Tibial nerve (tissue), 4 donors: Measurements from ENCODE around the gene ATP6V0B. TPM values are rescaled to one million over a fixed set of nuclear protein-coding genes. Genes with fewer than 3 reads are reported as not detected.

Experiments
- DNase-seq, 2 donors: peaks; one replicate each; pipeline ENCODE4 v3.0.0-alpha.2; 2019; ENCODE audit warnings: low spot score in 2 of 2
- H3K27ac ChIP-seq, 4 donors: fragments of 200-600 bp; sonication (generic) in 3 of 4; one replicate each; pipeline ENCODE4 v1.5.1; 2017 to 2019; ENCODE audit warnings: mild to moderate bottlenecking in 1 of 4
- H3K27me3 ChIP-seq, 2 donors: fragments of 200-600 bp; sonication (generic) in 1 of 2; one replicate each; pipeline versions ENCODE4 v1.5.1 to v1.6.0; 2017 to 2019
- H3K36me3 ChIP-seq, 3 donors: fragments of 200-600 bp; sonication (generic); one replicate each; pipeline ENCODE4 v1.5.1; 2018 to 2019
- H3K4me1 ChIP-seq, 4 donors: fragments of 200-600 bp; sonication (generic) in 3 of 4; one replicate each; pipeline ENCODE4 v1.5.1; 2017 to 2019
- H3K4me3 ChIP-seq, 4 donors: fragments of 200-600 bp; sonication (generic) in 3 of 4; one replicate each; pipeline ENCODE4 v1.5.1; 2017 to 2019; ENCODE audit warnings: mild to moderate bottlenecking in 1 of 4, moderate library complexity in 1 of 4
- H3K9me3 ChIP-seq, 4 donors: fragments of 200-600 bp; sonication (generic) in 3 of 4; one replicate each; pipeline ENCODE4 v1.5.1; 2017 to 2019
- EP300 ChIP-seq, 2 donors: sonication (generic); formaldehyde crosslinking; IDR thresholded peaks; one replicate each; pipeline ENCODE4 v1.6.1; 2017; ENCODE audit warnings: antibody characterized with exemption in 2 of 2, mild to moderate bottlenecking in 1 of 2
- POLR2A ChIP-seq, 2 donors: fragments of 450-650 bp; IDR thresholded peaks; one replicate each; pipeline ENCODE4 v1.6.1; 2017; ENCODE audit warnings: antibody characterized with exemption in 2 of 2, mild to moderate bottlenecking in 2 of 2, moderate library complexity in 2 of 2
- WGBS, 2 donors: methylation state at CpG; one replicate each; pipeline ENCODE4 v1.1.5; 2018; 5-methylcytosine and 5-hydroxymethylcytosine counted together
- total RNA-seq, 4 donors: library from RNA; depleted of rRNA; stranded (reverse); fragments of >200 nt; gene quantifications; one replicate each; pipeline ENCODE4 v1.1.0, GENCODE V29; 2016
- TF ChIP-seq, protein P1 (sequence below), 5 experiments: fragments of 200-600 bp in 3 of 5; fragments of 450-650 bp in 2 of 5; sonication (generic) in 3 of 5; IDR thresholded peaks; one replicate each; pipeline ENCODE4 v1.5.1; 2016 to 2019; ENCODE audit warnings: antibody characterized with exemption in 5 of 5, mild to moderate bottlenecking in 3 of 5, moderate library complexity in 2 of 5

ATP6V0B gene
- total RNA-seq, 4 donors from 2014 or later: 101 to 132 (median 113) TPM

- peak overlapping the region in 1 of 4 donors; percentile 18 for H3K27ac ChIP-seq
- H3K36me3 ChIP-seq: peaks cover 0 to 93% (median under 1%) of the 10 kb centered on the region in 3 donors
- no peaks in the 10 kb centered on the region for H3K27me3 ChIP-seq
- 88 to 96% methylated on average over 2 to 3 of the region's 3 CpGs for WGBS, 2 donors
- H3K4me3 ChIP-seq: no peak overlapping the region
- TF ChIP-seq, protein P1, sequence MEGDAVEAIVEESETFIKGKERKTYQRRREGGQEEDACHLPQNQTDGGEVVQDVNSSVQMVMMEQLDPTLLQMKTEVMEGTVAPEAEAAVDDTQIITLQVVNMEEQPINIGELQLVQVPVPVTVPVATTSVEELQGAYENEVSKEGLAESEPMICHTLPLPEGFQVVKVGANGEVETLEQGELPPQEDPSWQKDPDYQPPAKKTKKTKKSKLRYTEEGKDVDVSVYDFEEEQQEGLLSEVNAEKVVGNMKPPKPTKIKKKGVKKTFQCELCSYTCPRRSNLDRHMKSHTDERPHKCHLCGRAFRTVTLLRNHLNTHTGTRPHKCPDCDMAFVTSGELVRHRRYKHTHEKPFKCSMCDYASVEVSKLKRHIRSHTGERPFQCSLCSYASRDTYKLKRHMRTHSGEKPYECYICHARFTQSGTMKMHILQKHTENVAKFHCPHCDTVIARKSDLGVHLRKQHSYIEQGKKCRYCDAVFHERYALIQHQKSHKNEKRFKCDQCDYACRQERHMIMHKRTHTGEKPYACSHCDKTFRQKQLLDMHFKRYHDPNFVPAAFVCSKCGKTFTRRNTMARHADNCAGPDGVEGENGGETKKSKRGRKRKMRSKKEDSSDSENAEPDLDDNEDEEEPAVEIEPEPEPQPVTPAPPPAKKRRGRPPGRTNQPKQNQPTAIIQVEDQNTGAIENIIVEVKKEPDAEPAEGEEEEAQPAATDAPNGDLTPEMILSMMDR (IDR thresholded peaks at IDR 0.05): no peak
- no peak for TF ChIP-seq EP300 (IDR thresholded peaks at IDR 0.05)
- DNase-seq: no peak
- H3K9me3 ChIP-seq: no peaks in the 10 kb centered on the region
- H3K4me1 ChIP-seq: peaks cover 0 to 7% (median 0%) of the 10 kb centered on the region in 4 donors
These were observed 11.8 kb upstream of the ATP6V0B start for GRCh38 chr1:43963006-43963405.

DNA sequence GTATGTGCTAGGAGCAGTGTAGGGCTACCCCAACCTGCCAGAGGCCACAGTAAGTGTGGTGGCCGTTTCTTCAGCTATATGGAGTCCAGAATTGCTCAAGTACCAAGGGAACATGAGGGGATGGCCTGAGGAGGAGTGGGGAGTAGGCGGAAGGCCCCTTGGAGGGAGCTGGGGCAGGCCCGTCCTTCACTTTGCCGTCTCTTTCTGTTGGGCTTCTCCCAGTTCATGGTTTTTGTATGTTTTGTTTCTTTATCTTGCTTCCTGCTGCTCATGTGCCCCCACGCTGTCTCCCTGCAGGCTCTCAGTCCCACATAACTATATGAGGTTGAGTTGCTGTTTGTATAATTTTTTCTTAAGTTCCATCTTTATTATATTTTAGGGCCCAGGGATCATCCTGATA is 10.9 kb upstream of the ATP6V0B start:
- no peak for TF ChIP-seq EP300 (IDR thresholded peaks at IDR 0.05)
- TF ChIP-seq POLR2A (IDR thresholded peaks at IDR 0.05): no peak
- TF ChIP-seq, protein P1 (IDR thresholded peaks at IDR 0.05): no peak
- Histone ChIP-seq H3K4me1 (no peaks in the 10 kb centered on the region), H3K27ac (no peak overlapping the region), H3K4me3 (no peak overlapping the region), H3K9me3 (no peaks in the 10 kb centered on the region), H3K36me3 (peaks cover 0 to 84% (median 0%) of the 10 kb centered on the region in 3 donors), H3K27me3 (no peaks in the 10 kb centered on the region)
- DNase-seq: no peak
- WGBS, 2 donors: 67 to 73% methylated on average over 5 of the region's 5 CpGs

DNA sequence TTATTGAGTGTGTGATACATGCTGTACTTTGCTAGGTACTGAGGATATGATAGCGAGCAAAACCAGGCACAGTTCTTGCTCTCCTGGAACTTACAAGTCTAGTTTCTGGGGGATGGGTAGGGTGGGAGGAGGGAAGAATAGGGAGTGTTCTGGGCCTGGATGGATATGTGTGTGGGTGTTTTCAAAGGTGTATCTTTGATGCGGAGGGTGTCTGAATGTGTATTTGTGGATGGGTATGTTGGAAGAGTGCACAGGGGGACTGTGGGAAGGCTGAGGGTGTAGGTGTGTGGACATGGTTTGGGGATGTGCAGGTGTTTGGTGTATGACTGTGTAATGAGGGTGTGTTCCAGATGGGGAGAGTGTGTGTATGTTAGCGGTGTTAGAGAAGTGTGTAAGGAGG is 9.4 kb upstream of the ATP6V0B start:
- WGBS, 2 donors: 94 to 97% methylated on average over 3 of the region's 3 CpGs
- Histone ChIP-seq H3K27me3 (no peaks in the 10 kb centered on the region), H3K4me1 (peaks cover 0 to 8% (median 1%) of the 10 kb centered on the region in 4 donors), H3K27ac (no peak overlapping the region), H3K36me3 (peaks cover 0 to 70% (median 0%) of the 10 kb centered on the region in 3 donors), H3K4me3 (no peak overlapping the region), H3K9me3 (no peaks in the 10 kb centered on the region)
- no peak for DNase-seq
- TF ChIP-seq, protein P1 (IDR thresholded peaks at IDR 0.05): no peak
- TF ChIP-seq POLR2A (IDR thresholded peaks at IDR 0.05): no peak
- no peak for TF ChIP-seq EP300 (IDR thresholded peaks at IDR 0.05)

GRCh38 chr1:43968348-43968948 is 6.3 kb upstream of the ATP6V0B start:
- H3K4me1 ChIP-seq: peaks cover 3 to 23% (median 8%) of the 10 kb centered on the region in 4 donors
- peaks cover 0 to 59% (median 0%) of the 10 kb centered on the region in 3 donors for H3K36me3 ChIP-seq
- TF ChIP-seq EP300 (IDR thresholded peaks at IDR 0.05): no peak
- TF ChIP-seq POLR2A (IDR thresholded peaks at IDR 0.05): no peak
- TF ChIP-seq, protein P1 (IDR thresholded peaks at IDR 0.05): no peak
- H3K27ac ChIP-seq: no peak overlapping the region
- H3K27me3 ChIP-seq: no peaks in the 10 kb centered on the region
- DNase-seq: no peak
- no peak overlapping the region for H3K4me3 ChIP-seq
- H3K9me3 ChIP-seq: no peaks in the 10 kb centered on the region
- WGBS, 2 donors: 86% methylated on average over 6 of the region's 6 CpGs

DNA sequence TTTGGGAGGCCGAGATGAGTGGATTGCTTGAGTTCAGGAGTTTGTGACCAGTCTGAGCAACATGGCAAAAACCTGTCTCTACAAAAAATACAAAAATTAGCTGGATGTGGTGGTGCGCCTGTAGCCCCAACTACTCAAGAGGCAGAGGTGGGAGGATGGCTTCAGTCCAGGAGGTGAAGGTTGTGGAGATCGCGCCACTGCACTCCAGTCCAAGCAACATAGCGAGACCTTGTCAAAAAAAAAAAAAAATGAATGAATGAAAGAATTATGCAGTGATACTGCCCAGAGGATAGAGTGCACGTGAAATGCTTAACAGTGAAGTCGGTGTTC is 5.4 kb upstream of the ATP6V0B start:
- peak overlapping the region in 3 of 4 donors; percentile 71 to 88 (median 88) for H3K4me3 ChIP-seq
- peaks cover 0 to 50% (median 0%) of the 10 kb centered on the region in 3 donors for H3K36me3 ChIP-seq
- WGBS, 2 donors: 56 to 59% methylated on average over 7 of the region's 7 CpGs

More for the DNA sequence above, 5.4 kb upstream of the ATP6V0B start:
- TF ChIP-seq, protein P1 (IDR thresholded peaks at IDR 0.05): no peak
- TF ChIP-seq EP300 (IDR thresholded peaks at IDR 0.05) (no peak), POLR2A (IDR thresholded peaks at IDR 0.05) (no peak)
- no peak for DNase-seq
- Histone ChIP-seq H3K27ac (no peak overlapping the region), H3K9me3 (no peaks in the 10 kb centered on the region), H3K4me1 (peaks cover 3 to 29% (median 10%) of the 10 kb centered on the region in 4 donors), H3K27me3 (no peaks in the 10 kb centered on the region)
